ENCODE results near the gene ELOVL5. TPM values are rescaled to one million over a fixed set of nuclear protein-coding genes. Genes with fewer than 3 reads are reported as not detected.

The ELOVL5 gene
- total RNA-seq, 4 donors from 2014 or later = 55.2 to 80.2 (median 64.8) TPM

DNA sequence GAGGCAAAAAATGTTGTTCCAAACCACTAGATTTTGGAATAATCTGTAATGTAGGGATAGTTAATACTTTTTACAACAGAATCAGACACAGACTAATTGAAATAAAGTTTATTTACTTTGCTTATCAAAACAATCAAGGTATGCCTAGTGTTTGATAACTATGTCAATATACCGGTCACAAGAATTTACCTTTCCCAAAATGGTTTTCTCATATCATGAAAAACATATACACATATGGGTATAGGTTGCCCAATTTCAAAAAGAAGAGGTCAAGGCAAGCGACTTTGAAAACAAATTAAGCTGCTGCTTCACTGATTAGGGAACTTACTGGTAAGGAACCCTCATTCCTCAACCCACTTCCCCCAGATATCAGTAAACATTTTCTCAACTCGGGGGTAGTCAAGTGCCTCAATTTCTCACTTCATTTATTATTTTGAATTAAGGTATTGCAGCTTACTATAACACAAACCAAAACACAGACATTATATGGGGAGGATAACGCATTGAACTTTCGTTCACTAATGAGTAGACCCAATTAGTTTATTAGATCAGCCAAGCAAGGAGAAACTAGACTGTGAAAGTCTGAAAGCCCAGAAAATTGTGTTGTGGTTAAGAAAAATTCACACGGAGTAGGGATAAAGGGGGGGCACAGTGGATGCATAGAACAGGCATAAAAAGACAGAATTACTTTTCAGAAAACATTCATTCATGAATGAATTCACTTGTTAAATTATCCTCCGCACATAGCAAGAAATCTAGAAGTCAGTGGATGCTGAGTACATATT is 9.0 kb upstream of the ELOVL5 start:
- intact Hi-C loops (cut with DNase I) = loop anchor here (5.0 kb wide), 1 partner anchor 185 kb away; no protein-coding TSS in a partner anchor
- Histone ChIP-seq H3K27me3 (no peaks in the 10 kb centered on the region), H3K36me3 (no peaks in the 10 kb centered on the region), H3K4me3 (no peak overlapping the region), H3K4me1 (peaks cover 11 to 19% (median 17%) of the 10 kb centered on the region in 4 donors), H3K9me3 (no peaks in the 10 kb centered on the region), H3K27ac (replicated peaks in 1 of 4) (peak overlapping the region in 2 of 4 donors; percentile 92 to 94)
- no peak for DNase-seq (ENCODE audit: extremely low spot score)
- TF ChIP-seq EP300 (IDR thresholded peaks at IDR 0.05) = no peak
- TF ChIP-seq POLR2AphosphoS5 (IDR thresholded peaks at IDR 0.05) = no peak
- TF ChIP-seq POLR2A (IDR thresholded peaks at IDR 0.05; ENCODE audit: low read depth) = no peak
- TF ChIP-seq, protein P1, sequence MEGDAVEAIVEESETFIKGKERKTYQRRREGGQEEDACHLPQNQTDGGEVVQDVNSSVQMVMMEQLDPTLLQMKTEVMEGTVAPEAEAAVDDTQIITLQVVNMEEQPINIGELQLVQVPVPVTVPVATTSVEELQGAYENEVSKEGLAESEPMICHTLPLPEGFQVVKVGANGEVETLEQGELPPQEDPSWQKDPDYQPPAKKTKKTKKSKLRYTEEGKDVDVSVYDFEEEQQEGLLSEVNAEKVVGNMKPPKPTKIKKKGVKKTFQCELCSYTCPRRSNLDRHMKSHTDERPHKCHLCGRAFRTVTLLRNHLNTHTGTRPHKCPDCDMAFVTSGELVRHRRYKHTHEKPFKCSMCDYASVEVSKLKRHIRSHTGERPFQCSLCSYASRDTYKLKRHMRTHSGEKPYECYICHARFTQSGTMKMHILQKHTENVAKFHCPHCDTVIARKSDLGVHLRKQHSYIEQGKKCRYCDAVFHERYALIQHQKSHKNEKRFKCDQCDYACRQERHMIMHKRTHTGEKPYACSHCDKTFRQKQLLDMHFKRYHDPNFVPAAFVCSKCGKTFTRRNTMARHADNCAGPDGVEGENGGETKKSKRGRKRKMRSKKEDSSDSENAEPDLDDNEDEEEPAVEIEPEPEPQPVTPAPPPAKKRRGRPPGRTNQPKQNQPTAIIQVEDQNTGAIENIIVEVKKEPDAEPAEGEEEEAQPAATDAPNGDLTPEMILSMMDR (IDR thresholded peaks at IDR 0.05) = no peak
- WGBS = 86% methylated on average over 7 of the region's 7 CpGs

DNA sequence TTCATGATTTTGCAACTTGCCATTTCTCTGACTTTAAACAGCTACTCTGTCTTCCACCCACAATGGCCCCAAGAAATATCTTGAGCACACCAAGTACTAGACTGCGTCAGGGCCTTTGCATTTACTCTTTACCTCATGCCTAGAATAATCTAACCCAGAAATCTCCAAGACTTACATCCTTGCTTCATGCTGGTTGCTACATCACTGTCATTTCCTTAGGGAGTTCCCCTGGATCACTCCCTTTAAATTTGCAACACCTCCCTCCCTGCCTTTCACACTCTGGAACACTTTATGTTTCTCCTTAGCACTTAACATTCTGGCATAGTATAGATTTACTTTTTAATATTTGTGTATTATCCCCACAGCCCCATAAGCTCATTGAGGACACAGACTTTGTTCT is 4.9 kb upstream of the ELOVL5 start:
- Histone ChIP-seq H3K9me3 (no peaks in the 10 kb centered on the region), H3K27me3 (no peaks in the 10 kb centered on the region), H3K4me3 (no peak overlapping the region), H3K4me1 (peaks cover 5 to 18% (median 12%) of the 10 kb centered on the region in 4 donors), H3K36me3 (no peaks in the 10 kb centered on the region), H3K27ac (replicated peaks in 1 of 4) (no peak overlapping the region)
- intact Hi-C loops (cut with DNase I) = no loop called here
- no peak for DNase-seq (ENCODE audit: extremely low spot score)
- TF ChIP-seq, protein P1 (IDR thresholded peaks at IDR 0.05) = no peak
- TF ChIP-seq EP300 (IDR thresholded peaks at IDR 0.05) (no peak), POLR2A (IDR thresholded peaks at IDR 0.05; ENCODE audit: low read depth) (no peak), POLR2AphosphoS5 (IDR thresholded peaks at IDR 0.05) (no peak)
- WGBS = 83% methylated on average over 1 of the region's 1 CpG

DNA sequence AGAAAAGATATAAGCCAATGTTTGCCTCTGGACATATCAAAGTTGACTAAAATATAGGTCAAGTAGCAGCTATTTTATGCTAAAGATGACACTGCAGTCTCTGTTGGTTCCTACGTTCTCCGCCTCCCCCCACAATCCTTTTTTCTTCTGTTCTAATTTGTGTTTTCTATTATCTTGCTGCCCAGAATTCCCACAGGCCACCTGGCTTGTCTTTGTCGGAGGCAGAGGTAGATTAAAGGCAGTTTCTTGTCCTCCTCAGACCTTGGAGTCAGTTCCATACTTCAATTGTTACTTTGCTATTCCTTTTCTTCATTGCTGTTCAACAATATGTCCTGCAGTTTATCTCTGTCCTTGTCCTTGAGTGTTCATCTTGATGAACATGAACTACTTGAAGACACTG is 3.6 kb upstream of the ELOVL5 start:
- no peaks in the 10 kb centered on the region for H3K27me3 ChIP-seq
- no peak overlapping the region for H3K27ac ChIP-seq (replicated peaks in 1 of 4)
- peaks cover 0 to 13% (median 9%) of the 10 kb centered on the region in 4 donors for H3K4me1 ChIP-seq
- no peaks in the 10 kb centered on the region for H3K9me3 ChIP-seq
- intact Hi-C loops (cut with DNase I) = no loop called here
- H3K36me3 ChIP-seq = no peaks in the 10 kb centered on the region
- no peak overlapping the region for H3K4me3 ChIP-seq
- no peak for DNase-seq (ENCODE audit: extremely low spot score)
- TF ChIP-seq, protein P1 (IDR thresholded peaks at IDR 0.05) = no peak
- no peak for TF ChIP-seq POLR2AphosphoS5 (IDR thresholded peaks at IDR 0.05)
- 86% methylated on average over 3 of the region's 3 CpGs for WGBS

DNA sequence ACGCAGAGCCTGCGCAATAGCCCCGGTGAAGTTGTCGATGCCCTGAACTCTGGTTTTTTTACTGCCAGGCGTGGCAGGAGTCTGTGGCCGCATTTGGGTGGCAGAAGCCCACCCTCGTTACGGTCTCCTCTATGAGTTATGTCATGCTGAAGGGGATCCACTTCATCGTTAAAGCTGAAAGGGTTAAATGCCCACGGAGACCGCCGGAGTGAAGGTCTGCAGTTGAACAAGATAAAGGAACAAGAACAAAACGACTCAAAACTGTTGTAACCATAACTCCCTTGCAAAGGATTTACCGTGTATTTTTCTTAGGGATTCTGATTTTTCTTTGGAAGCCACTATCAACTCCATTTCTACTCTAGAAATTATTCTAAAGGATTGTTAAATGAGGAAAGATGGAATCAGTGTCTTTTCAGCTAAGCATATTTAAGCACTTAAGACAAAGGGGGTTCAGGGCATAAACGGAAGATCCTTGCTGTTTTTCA is 501 bp upstream of the ELOVL5 start:
- Histone ChIP-seq H3K9me3 (no peaks in the 10 kb centered on the region), H3K27me3 (no peaks in the 10 kb centered on the region), H3K36me3 (peaks cover 0 to 5% (median 0%) of the 10 kb centered on the region in 4 donors), H3K27ac (replicated peaks in 1 of 4) (peak overlapping the region; percentile 97 to 100 (median 98)), H3K4me1 (peaks cover 4 to 37% (median 28%) of the 10 kb centered on the region in 4 donors), H3K4me3 (peak overlapping the region; percentile 82 to 98 (median 91))
- TF ChIP-seq POLR2A (IDR thresholded peaks at IDR 0.05; ENCODE audit: low read depth) = no peak
- no peak for TF ChIP-seq EP300 (IDR thresholded peaks at IDR 0.05)
- TF ChIP-seq, protein P1 (IDR thresholded peaks at IDR 0.05) = no peak
- 1% methylated on average over 15 of the region's 15 CpGs for WGBS
- no peak for DNase-seq (ENCODE audit: extremely low spot score)
- intact Hi-C loops (cut with DNase I) = loop anchor here (5.0 kb wide), 1 partner anchor 47 kb away; no protein-coding TSS in a partner anchor

All from esophagus muscularis mucosa (tissue), 4 donors.